IPS-20b (cell line): ENCODE data around the gene CHAF1B.

Experiments used
- H3K27ac ChIP-seq: one replicate; pipeline ENCODE4 v1.5.1; 2013; ENCODE audit warnings: low read length
- H3K27me3 ChIP-seq: 2 replicates; pipeline ENCODE4 v1.6.1; 2013; ENCODE audit warnings: mild to moderate bottlenecking, low read length, inconsistent platforms; ENCODE audit not compliant: insufficient read depth
- H3K36me3 ChIP-seq: 2 replicates; pipeline ENCODE4 v1.6.1; 2013; ENCODE audit warnings: low read depth, mild to moderate bottlenecking, inconsistent platforms, low read length, moderate library complexity; ENCODE audit not compliant: insufficient read depth
- H3K4me1 ChIP-seq: 2 replicates; pipeline ENCODE4 v1.6.1; 2013; ENCODE audit warnings: mild to moderate bottlenecking, control low read depth, inconsistent platforms, low read length, moderate library complexity; ENCODE audit not compliant: insufficient read depth
- H3K4me3 ChIP-seq: 2 replicates; pipeline ENCODE4 v1.5.1; 2013; ENCODE audit warnings: mild to moderate bottlenecking, low read length, inconsistent platforms
- H3K9ac ChIP-seq: 2 replicates; pipeline ENCODE4 v1.6.1; 2013; ENCODE audit warnings: low read depth, mild to moderate bottlenecking, inconsistent platforms, low read length, moderate library complexity
- H3K9me3 ChIP-seq: 2 replicates; pipeline ENCODE4 v1.6.1; 2013; ENCODE audit warnings: mild to moderate bottlenecking, low read depth, low read length, inconsistent platforms; ENCODE audit not compliant: insufficient read depth

The CHAF1B gene

DNA sequence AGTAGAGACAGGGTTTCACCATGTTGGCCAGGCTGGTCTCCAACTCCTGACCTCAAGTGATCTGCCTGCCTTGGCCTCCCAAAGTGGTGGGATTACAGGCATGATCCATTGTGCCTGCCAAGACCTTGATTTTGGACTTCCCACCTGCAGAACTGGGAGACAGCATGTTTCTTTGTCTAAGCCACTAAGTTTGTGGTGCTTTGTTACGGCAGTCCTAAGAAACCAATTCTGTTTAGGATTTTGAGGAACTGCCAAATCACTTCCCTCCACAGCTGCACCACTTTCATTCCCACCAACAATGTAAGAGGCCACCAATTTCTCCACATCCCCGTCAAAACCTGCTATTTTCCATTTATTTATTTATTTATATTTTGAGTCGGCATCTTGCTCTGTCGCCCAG is 46.1 kb downstream of the CHAF1B start:
- no peak overlapping the region for H3K27ac ChIP-seq
- no peaks in the 10 kb centered on the region for H3K27me3 ChIP-seq
- H3K4me3 ChIP-seq = no peak overlapping the region
- H3K4me1 ChIP-seq = peaks cover 5% of the 10 kb centered on the region
- H3K36me3 ChIP-seq = no peaks in the 10 kb centered on the region
- H3K9me3 ChIP-seq = no peaks in the 10 kb centered on the region
- H3K9ac ChIP-seq = no peak overlapping the region

DNA sequence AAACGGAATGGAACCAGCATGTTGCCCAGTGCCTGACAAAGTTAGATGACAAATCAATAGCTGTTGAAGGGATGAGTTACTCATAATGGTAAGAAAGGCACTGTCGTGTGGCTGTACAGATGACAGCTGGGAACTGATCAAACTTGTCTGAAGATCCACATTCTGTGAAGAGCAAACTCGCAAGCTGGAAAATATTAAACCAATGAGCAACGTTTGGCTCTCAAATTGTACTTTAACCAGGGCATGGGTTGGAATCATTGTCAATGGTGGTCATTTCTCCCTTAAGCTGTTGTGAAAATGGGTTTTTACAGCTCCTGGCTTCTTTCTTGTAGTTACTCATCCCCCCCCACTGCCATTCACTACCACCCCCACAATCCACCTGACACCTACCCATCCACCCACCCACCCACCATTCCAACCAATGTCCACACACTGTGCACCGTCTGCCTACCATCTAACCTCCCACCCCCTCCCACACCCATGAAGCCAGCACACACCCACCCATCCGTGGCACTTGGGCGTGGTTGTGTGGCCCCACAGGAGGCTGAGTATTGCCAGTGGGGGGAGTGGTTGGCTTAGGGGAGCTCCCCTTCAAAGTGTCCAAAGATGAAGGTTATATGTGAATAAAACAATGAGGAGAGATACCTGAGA is 48.0 kb downstream of the CHAF1B start:
- H3K27ac ChIP-seq = no peak overlapping the region
- no peaks in the 10 kb centered on the region for H3K36me3 ChIP-seq
- no peak overlapping the region for H3K9ac ChIP-seq
- H3K4me1 ChIP-seq = peaks cover 5% of the 10 kb centered on the region
- H3K4me3 ChIP-seq = no peak overlapping the region
- H3K9me3 ChIP-seq = no peaks in the 10 kb centered on the region
- H3K27me3 ChIP-seq = no peaks in the 10 kb centered on the region

DNA sequence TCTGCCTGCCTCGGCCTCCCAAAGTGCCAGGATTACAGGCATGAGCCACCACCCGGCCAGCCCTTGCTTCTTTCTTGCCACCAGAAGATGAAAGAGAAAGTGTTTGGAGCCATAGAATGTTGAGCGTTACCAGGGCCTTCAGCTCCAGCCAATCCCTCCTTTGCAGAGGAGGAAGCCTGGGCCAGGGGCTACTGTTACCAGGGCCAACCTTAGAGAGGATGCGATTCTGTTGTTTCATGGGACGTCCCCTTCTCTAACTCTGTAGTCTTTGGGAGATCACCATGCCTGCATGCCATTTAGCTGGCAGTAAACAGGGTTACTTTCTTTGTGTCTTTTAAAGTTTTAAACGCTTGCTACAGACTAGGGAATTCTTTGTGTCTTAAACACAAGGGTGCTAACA is 49.0 kb downstream of the CHAF1B start:
- no peaks in the 10 kb centered on the region for H3K9me3 ChIP-seq
- H3K4me3 ChIP-seq = no peak overlapping the region
- H3K27ac ChIP-seq = no peak overlapping the region

DNA sequence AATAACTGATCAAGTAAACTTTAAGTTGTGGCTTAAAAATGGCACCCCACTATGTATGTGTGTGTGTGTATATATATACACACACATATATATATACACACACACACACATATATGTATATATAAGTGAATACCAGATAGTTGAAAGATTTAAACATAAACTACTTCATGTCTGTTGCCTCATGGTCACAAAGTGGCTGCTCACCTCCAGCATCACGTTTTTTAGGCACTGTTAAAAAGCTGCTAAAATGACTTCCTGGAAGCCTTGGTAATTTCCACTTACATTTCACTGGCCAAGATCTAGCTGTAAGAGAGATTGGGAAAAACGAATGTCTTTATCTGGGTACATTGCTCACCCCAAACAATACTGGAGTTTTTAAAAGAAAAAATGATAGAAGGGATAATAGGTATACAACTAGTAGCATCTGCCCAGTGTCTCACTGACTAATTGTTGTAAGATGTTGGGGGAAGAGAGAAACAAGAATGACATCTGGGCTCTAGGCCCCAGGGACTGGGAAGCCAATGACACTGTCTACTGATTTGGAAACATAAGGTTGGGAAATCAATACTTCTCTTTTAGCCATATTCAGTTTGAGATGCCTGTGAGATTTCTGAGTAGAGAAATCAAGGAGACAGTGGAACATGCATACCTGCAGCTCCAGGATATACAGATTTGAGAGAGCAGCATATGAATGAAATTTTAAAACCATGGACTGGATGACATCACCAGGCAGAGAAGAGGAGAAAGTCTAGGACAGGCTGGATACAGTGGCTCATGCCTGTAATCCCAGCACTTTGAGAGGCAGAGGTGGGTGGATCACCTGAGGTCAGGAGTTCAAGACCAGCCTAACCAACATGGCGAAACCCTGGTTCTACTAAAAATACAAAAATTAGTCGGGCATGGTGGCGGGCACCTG is 51.9 kb downstream of the CHAF1B start:
- peaks cover 2% of the 10 kb centered on the region; the same call in 1 of the 2 replicates for H3K4me1 ChIP-seq
- no peak overlapping the region for H3K9ac ChIP-seq
- no peaks in the 10 kb centered on the region for H3K36me3 ChIP-seq
- no peaks in the 10 kb centered on the region for H3K9me3 ChIP-seq
- no peak overlapping the region for H3K27ac ChIP-seq
- no peak overlapping the region for H3K4me3 ChIP-seq
- H3K27me3 ChIP-seq = no peaks in the 10 kb centered on the region

More for the DNA sequence above, 49.0 kb downstream of the CHAF1B start:
- peaks cover 5% of the 10 kb centered on the region for H3K4me1 ChIP-seq
- no peaks in the 10 kb centered on the region for H3K27me3 ChIP-seq
- no peaks in the 10 kb centered on the region for H3K36me3 ChIP-seq
- H3K9ac ChIP-seq = no peak overlapping the region

DNA sequence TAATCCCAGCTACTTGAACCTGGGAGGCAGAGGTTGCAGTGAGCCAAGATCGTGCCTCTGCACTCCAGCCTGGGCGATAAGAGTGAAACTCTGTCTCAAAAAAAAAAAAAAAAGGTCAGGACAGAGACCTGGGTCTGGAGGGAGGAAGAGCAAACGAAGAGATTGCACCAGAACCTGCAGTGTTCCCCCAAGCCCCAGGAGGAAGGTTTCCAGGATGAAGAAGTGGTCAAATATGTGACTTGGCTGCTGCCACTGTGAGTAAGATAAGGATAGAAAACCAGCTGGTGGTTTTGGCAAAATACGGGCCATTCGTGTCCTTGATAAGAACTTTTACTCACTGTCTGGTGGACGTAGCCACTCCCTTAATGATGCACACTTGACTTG is 52.5 kb downstream of the CHAF1B start:
- Histone ChIP-seq H3K9me3 (no peaks in the 10 kb centered on the region), H3K9ac (no peak overlapping the region), H3K27ac (no peak overlapping the region), H3K36me3 (no peaks in the 10 kb centered on the region), H3K4me1 (peaks cover 2% of the 10 kb centered on the region; the same call in 1 of the 2 replicates), H3K4me3 (no peak overlapping the region), H3K27me3 (no peaks in the 10 kb centered on the region)

DNA sequence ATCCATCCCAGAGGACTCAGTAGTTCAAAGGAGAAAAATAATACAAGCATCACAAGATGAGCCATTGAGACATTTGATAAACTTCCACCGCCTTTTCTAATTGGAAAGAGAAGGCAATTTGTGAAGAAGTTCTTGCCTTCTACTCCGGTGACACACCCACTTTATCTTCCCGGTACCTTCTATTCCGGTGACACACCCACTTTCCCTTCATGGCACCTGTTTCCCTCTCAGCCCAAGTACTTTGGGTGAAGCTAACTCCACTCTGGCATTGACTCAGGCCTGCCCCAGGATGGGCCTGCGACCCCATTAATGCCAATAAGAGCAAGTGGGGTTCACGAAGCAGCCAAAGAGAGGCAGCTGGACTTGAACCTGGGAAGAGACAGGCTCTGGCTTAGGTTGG is 56.5 kb downstream of the CHAF1B start:
- Histone ChIP-seq H3K4me3 (no peak overlapping the region), H3K36me3 (no peaks in the 10 kb centered on the region), H3K4me1 (no peaks in the 10 kb centered on the region)

DNA sequence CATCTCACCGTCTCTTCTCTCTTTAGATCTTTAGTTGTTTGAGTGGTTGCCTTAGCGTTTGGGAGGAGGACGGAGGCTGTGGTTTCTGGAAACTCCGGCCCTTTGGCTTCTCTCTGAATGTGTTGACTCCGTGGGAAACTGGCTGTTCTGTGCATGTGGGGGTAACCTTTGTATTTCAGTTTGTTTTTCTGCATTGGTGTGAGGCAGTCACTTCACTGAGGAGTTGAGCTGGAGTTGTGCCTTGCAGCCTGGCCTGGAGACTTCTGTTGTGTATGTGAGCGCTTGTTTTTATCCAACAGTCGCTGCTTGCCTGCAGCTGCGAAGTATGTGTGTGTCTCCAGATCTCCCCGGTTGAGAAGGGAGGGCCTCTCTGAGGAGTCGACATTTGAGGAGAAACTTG is 61.1 kb downstream of the CHAF1B start:
- H3K9me3 ChIP-seq = no peaks in the 10 kb centered on the region
- H3K4me1 ChIP-seq = no peaks in the 10 kb centered on the region
- no peak overlapping the region for H3K4me3 ChIP-seq
- no peaks in the 10 kb centered on the region for H3K27me3 ChIP-seq
- H3K36me3 ChIP-seq = no peaks in the 10 kb centered on the region
- H3K27ac ChIP-seq = no peak overlapping the region
- no peak overlapping the region for H3K9ac ChIP-seq

More for the DNA sequence above, 56.5 kb downstream of the CHAF1B start:
- Histone ChIP-seq H3K27me3 (no peaks in the 10 kb centered on the region), H3K27ac (no peak overlapping the region), H3K9ac (no peak overlapping the region), H3K9me3 (no peaks in the 10 kb centered on the region)

DNA sequence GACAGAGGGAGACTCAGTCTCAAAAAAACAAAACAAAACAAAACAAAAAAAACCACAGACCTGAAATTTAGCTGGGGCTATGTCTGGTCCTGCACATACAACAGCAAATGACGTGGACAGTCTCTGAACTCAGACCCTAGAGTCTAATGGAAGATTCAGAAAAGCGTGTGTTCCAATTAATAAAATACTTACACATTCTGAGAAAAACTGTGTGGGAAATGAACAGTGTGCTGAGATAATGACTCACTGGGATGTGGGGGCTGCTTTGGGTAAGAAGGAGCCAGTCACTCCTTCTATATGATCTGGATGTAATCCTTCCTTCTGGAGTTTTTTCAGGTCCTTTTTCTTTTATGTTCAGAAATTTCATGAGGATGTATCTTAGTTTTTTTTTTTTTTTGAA is 65.3 kb downstream of the CHAF1B start:
- Histone ChIP-seq H3K9ac (no peak overlapping the region), H3K9me3 (no peaks in the 10 kb centered on the region), H3K27me3 (no peaks in the 10 kb centered on the region), H3K4me3 (no peak overlapping the region), H3K27ac (no peak overlapping the region), H3K36me3 (no peaks in the 10 kb centered on the region), H3K4me1 (peaks cover 13% of the 10 kb centered on the region; the same call in 1 of the 2 replicates)

DNA sequence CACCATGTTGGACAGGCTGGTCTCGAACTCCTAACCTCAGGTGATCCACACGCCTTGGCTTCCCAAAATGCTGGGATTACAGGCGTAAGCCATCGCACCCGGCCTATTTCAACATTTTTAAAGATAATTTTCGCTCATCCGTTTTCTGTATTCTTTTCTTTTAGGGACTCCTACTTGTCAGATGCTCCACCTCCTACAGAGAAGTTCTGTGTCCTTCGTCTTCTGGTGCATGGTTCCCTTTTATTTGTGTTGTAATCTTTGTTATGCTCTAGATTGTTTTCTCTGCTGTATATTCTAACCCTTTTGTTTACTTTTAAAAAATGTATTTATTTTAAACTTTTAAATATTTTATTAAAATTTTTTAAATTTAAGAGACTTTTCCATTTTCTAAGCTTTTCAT is 66.3 kb downstream of the CHAF1B start:
- no peaks in the 10 kb centered on the region for H3K27me3 ChIP-seq
- no peaks in the 10 kb centered on the region for H3K9me3 ChIP-seq
- H3K4me3 ChIP-seq = no peak overlapping the region
- no peaks in the 10 kb centered on the region for H3K36me3 ChIP-seq
- no peak overlapping the region for H3K27ac ChIP-seq
- H3K9ac ChIP-seq = no peak overlapping the region
- H3K4me1 ChIP-seq = peaks cover 13% of the 10 kb centered on the region; the same call in 1 of the 2 replicates

DNA sequence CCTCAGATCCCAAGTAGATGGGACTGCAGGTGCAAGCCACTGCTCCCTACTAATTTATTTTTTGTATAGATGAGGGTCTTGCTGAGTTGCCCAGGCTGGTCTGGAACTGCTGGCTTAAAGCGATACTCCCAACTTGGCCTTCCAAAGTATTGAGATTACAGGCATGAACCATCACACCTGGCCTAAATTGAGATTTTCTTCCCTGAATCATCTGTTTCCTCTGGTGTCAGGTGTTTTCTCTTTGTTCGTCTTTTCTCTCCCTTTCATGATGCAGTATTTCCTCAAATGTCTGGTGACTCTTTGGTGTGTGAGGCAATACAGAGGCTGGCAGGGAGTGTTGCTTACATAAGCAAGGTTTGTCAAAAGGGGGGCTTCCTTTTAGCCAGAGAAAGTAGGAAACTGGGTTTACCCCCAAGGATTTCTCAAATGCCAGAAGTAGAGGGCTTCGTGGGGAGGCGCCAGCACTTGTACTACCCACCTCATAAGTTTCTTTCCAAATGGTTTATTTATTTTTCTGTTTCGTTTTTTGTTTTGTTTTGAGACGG is 67.2 kb downstream of the CHAF1B start:
- H3K27me3 ChIP-seq = no peaks in the 10 kb centered on the region
- no peak overlapping the region for H3K9ac ChIP-seq
- peaks cover 13% of the 10 kb centered on the region; the same call in 1 of the 2 replicates for H3K4me1 ChIP-seq
- H3K27ac ChIP-seq = no peak overlapping the region
- H3K36me3 ChIP-seq = no peaks in the 10 kb centered on the region
- H3K9me3 ChIP-seq = no peaks in the 10 kb centered on the region
- H3K4me3 ChIP-seq = no peak overlapping the region

DNA sequence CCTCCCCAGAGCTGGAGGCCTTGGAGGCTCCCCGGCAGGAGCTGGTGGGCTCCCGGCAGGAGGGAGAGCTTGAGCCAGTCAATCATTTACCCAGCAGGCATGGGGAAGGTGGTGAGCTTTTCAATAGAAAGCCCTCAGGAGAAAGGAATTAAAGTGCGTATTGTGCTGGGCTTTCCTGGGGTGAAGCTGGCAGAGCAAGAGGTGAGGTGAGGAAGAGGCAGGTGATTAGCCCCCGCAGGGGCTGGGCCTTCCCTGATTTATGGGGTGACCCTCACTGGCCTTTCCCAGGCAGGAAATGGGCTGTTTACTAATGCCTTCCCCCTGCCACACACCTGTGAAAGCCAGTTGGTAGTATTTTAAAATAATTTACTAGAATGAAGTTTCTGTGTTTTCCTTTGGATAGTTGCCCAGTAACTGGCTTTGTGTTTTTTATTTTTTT is 68.9 kb downstream of the CHAF1B start:
- Histone ChIP-seq H3K4me1 (peaks cover 13% of the 10 kb centered on the region; the same call in 1 of the 2 replicates), H3K27ac (no peak overlapping the region), H3K27me3 (no peaks in the 10 kb centered on the region), H3K9me3 (no peaks in the 10 kb centered on the region), H3K4me3 (no peak overlapping the region), H3K9ac (no peak overlapping the region), H3K36me3 (no peaks in the 10 kb centered on the region)
